ENCODE data around the gene MYLK.

DNA sequence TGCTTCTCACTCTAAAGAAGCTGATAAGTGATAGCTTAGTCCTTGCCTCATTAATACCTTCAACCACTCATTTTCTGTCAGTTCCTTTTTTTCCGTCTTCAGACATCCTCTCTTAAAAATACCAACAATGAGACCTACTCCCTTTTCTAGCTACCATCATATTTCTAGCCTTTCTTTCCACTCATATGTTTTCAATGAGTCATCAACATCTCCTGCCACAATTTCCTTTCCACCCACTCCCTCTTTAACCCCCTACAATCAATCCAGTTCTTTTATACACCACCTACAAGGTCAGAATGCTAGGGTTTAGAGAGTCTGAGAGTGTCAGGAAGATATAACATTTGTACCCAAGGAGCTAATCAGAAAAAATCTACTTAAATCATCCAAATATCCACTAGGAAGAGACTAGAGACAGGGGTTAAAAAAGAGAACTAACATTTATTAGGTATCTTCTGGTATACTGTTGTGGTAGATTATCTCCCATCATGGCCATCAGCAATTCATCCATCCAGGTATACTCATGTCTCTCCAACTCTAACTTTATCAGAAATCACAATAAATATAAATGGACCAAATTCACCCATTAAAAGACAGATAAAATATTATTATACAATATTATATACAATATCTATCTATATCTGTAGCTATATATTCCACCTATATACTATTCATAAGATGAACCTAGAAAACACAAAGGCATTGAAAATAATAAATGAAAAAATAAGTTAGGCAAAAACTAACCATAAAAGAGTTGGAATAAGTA lies 42.5 kb downstream of the MYLK start:
- TF ChIP-seq POLR2A (IDR thresholded peaks at IDR 0.05) (no peak), EP300 (IDR thresholded peaks at IDR 0.05) (no peak), CTCF (IDR thresholded peaks at IDR 0.05) (no peak)
